HCT116 (cell line): ENCODE measurements around the gene CENPM. TPM values are rescaled to one million over a fixed set of nuclear protein-coding genes. Genes with fewer than 3 reads are reported as not detected.
A peak's percentile ranks its signal among the peaks of the same experiment; 100 is the strongest.

Experiments used
- ATAC-seq: fragments of 200-7000 bp; cut with Tn5 transposase; 2 replicates; pipeline ENCODE4 v1.9.1; 2020; ENCODE audit warnings: mild to moderate bottlenecking, moderate library complexity
- BruUV-seq: library from RNA; stranded (reverse); fragments of 400-500 nt; replicated peaks from 2 replicates; lab custom pipeline; 2021; lab: Mats Ljungman, UMichigan
- CTCF ChIA-PET: fragments of 300-600 bp; sonication (Branson Sonifier 250); formaldehyde crosslinking; loops from one replicate; lab custom pipeline; 2021; ENCODE audit warnings: antibody characterized with exemption; lab: Charles Lee
- POLR2A ChIA-PET: fragments of 300-600, 350-600 bp; sonication (Branson Sonifier 250); formaldehyde crosslinking; loops from one replicate; lab custom pipeline; 2021; ENCODE audit warnings: antibody characterized with exemption; lab: Charles Lee
- RAD21 ChIA-PET, 2 experiments: fragments of 300-600 bp; sonication (Branson Sonifier 250); formaldehyde crosslinking; loops; one replicate each; lab custom pipeline; 2023; ENCODE audit warnings: low total read pairs in 2 of 2; ENCODE audit not compliant: uncharacterized antibody in 2 of 2, unreplicated experiment in 2 of 2, low non-redundant PET in 1 of 2; lab: Charles Lee
- DNase-seq: peaks from one replicate; pipeline ENCODE4 v3.0.0-alpha.2; 2010; ENCODE audit warnings: low read depth, low spot score
- H2AFZ ChIP-seq: fragments of 200-600 bp; shearing (Covaris generic), sonication (generic); 2 replicates; pipeline ENCODE4 v1.6.1; 2017; ENCODE audit warnings: low read depth, mixed run types, mixed read lengths, antibody characterized with exemption, low read length; ENCODE audit not compliant: poor library complexity, severe bottlenecking
- H3K27ac ChIP-seq: 2 replicates; pipeline ENCODE4 v1.5.1; 2012; ENCODE audit warnings: low read depth, low read length
- H3K27me3 ChIP-seq: fragments of 200-600 bp; sonication (generic); 2 replicates; pipeline ENCODE4 v1.6.1; 2016; ENCODE audit warnings: mixed run types, low read length, mixed read lengths; ENCODE audit not compliant: insufficient read depth
- H3K36me3 ChIP-seq, 2 experiments: fragments of 200-500 bp in 1 of 2; fragments of 200-600 bp in 1 of 2; sonication (Bioruptor generic) in 1 of 2; sonication (generic) in 1 of 2; 2 replicates each; pipeline versions ENCODE4 v1.5.1 to v1.6.1; 2014 to 2016; ENCODE audit warnings: low read length in 2 of 2, inconsistent platforms in 1 of 2, mixed read lengths in 1 of 2, mixed run types in 1 of 2; ENCODE audit not compliant: insufficient read depth in 2 of 2, control insufficient read depth in 1 of 2
- H3K4me1 ChIP-seq, 2 experiments: fragments of 200-600 bp in 1 of 2; sonication (generic) in 1 of 2; 2 replicates each; pipeline versions ENCODE4 v1.5.1 to v1.6.1; 2012 to 2017; ENCODE audit warnings: low read length in 2 of 2, inconsistent platforms in 1 of 2, mild to moderate bottlenecking in 1 of 2, mixed read lengths in 1 of 2, mixed run types in 1 of 2, moderate library complexity in 1 of 2; ENCODE audit not compliant: insufficient read depth in 2 of 2, control insufficient read depth in 1 of 2
- H3K4me2 ChIP-seq: fragments of 200-600 bp; sonication (generic); 2 replicates; pipeline ENCODE4 v1.6.1; 2017; ENCODE audit warnings: mixed run types, low read length, mixed read lengths
- H3K4me3 ChIP-seq, 2 experiments: fragments of 200-600 bp in 1 of 2; sonication (generic) in 1 of 2; replicated peaks in 1 of 2; 2 replicates each; pipeline ENCODE4 v1.5.1; 2011 to 2016; ENCODE audit warnings: low read length in 2 of 2, control low read depth in 1 of 2, low read depth in 1 of 2, mild to moderate bottlenecking in 1 of 2, mixed read lengths in 1 of 2, mixed run types in 1 of 2
- H3K79me2 ChIP-seq: fragments of 200-600 bp; sonication (generic); 2 replicates; pipeline ENCODE4 v1.6.1; 2017; ENCODE audit warnings: mild to moderate bottlenecking, mixed run types, low read length, moderate library complexity, mixed read lengths; ENCODE audit not compliant: insufficient read depth
- H3K9ac ChIP-seq: fragments of 200-600 bp; sonication (generic); 2 replicates; pipeline ENCODE4 v1.6.1; 2016; ENCODE audit warnings: low read length, mixed read lengths
- H3K9me2 ChIP-seq: fragments of 200-600 bp; sonication (generic), shearing (Covaris generic); 2 replicates; pipeline ENCODE4 v1.6.1; 2017; ENCODE audit warnings: mixed run types, mild to moderate bottlenecking, moderate library complexity; ENCODE audit not compliant: insufficient read depth
- H3K9me3 ChIP-seq, 2 experiments: fragments of 200-500 bp in 1 of 2; fragments of 200-600 bp in 1 of 2; sonication (Bioruptor generic) in 1 of 2; sonication (generic) in 1 of 2; 2 replicates each; pipeline ENCODE4 v1.6.1; 2014 to 2017; ENCODE audit warnings: low read length in 2 of 2, mixed read lengths in 2 of 2, inconsistent platforms in 1 of 2, low read depth in 1 of 2, mild to moderate bottlenecking in 1 of 2, mixed run types in 1 of 2, moderate library complexity in 1 of 2; ENCODE audit not compliant: control insufficient read depth in 1 of 2, insufficient read depth in 1 of 2
- H4K20me1 ChIP-seq: fragments of 200-600 bp; sonication (generic), shearing (Covaris generic); 2 replicates; pipeline ENCODE4 v1.6.1; 2017; ENCODE audit warnings: mixed run types, mild to moderate bottlenecking, moderate library complexity; ENCODE audit not compliant: insufficient read depth
- CEBPB ChIP-seq: IDR thresholded peaks from 2 replicates; pipeline ENCODE4 v1.6.1; 2012; ENCODE audit warnings: low read depth
- ELF1 ChIP-seq: IDR thresholded peaks from 2 replicates; pipeline ENCODE4 v1.6.1; 2012; ENCODE audit warnings: low read depth, borderline replicate concordance
- EZH2phosphoT487 ChIP-seq: fragments of 200-600 bp; IDR thresholded peaks from 2 replicates; pipeline ENCODE4 v1.6.1; 2018; ENCODE audit warnings: antibody characterized with exemption, borderline replicate concordance
- FOSL1 ChIP-seq: IDR thresholded peaks from 2 replicates; pipeline ENCODE4 v1.6.1; 2012; ENCODE audit warnings: low read depth
- POLR2A ChIP-seq: IDR thresholded peaks from 2 replicates; pipeline ENCODE4 v1.7.0; 2011; ENCODE audit warnings: borderline replicate concordance; ENCODE audit not compliant: insufficient read depth, insufficient read length; ENCODE audit errors: extremely low read depth
- POLR2AphosphoS5 ChIP-seq: IDR thresholded peaks from 2 replicates; pipeline ENCODE4 v1.6.1; 2011; ENCODE audit warnings: mild to moderate bottlenecking, low read depth, low read length, moderate library complexity
- RAD21 ChIP-seq: IDR thresholded peaks from 2 replicates; pipeline ENCODE4 v1.6.1; 2012; ENCODE audit warnings: low read depth, mild to moderate bottlenecking
- SIN3A ChIP-seq: IDR thresholded peaks from 2 replicates; pipeline ENCODE4 v1.6.1; 2012; ENCODE audit warnings: low read depth
- ZFX ChIP-seq: fragments of 450-650 bp; IDR thresholded peaks from 2 replicates; pipeline ENCODE4 v1.6.1; 2017
- ZNF274 ChIP-seq: fragments of 200-500 bp; sonication (Bioruptor generic); IDR thresholded peaks from 2 replicates; pipeline ENCODE4 v1.6.1; 2014; ENCODE audit warnings: mild to moderate bottlenecking, low read depth, low read length, inconsistent platforms
- intact Hi-C: fragments of 100-400 bp; cut with micrococcal nuclease; formaldehyde crosslinking; loops from 2 replicates; pipeline ENCODE4 v1.10.0; 2022
- total RNA-seq: library from RNA; stranded (reverse); gene quantifications from one replicate; pipeline ENCODE4 v1.2.1, GENCODE V29; 2021; ENCODE audit not compliant: unreplicated experiment
- TF ChIP-seq, protein P1 (sequence below): IDR thresholded peaks from 2 replicates; pipeline ENCODE4 v1.6.1; 2012

Gene CENPM
- total RNA-seq, 1 experiment from 2014 or later: 44.7 TPM

GRCh38 chr22:41976070-41976901 is 29.3 kb upstream of the CENPM start:
- H3K9ac ChIP-seq: peak overlapping the region; percentile 44
- H3K4me3 ChIP-seq: peak overlapping the region; percentile 39 to 62
- H3K27ac ChIP-seq: no peak overlapping the region; the same call in 1 of the 2 replicates
- H3K79me2 ChIP-seq: no peaks in the 10 kb centered on the region
- intact Hi-C loops: no loop called here
- ChIA-PET POLR2A (no interaction called here), CTCF (no interaction called here), RAD21 (no interaction called here)
- peak overlapping the region; percentile 95 for H3K4me2 ChIP-seq
- H4K20me1 ChIP-seq: no peaks in the 10 kb centered on the region
- ATAC-seq (peak; percentile 84), DNase-seq (no peak)
- H3K9me3 ChIP-seq: no peaks in the 10 kb centered on the region
- H3K4me1 ChIP-seq: peaks cover 8 to 12% of the 10 kb centered on the region in 2 experiments; a peak in 2 of 4 replicates
- BruUV-seq: no TSS peak
- peaks cover 15% of the 10 kb centered on the region for H3K27me3 ChIP-seq
- no peaks in the 10 kb centered on the region for H3K9me2 ChIP-seq
- no peak overlapping the region for H2AFZ ChIP-seq
- TF ChIP-seq RAD21 (no peak), POLR2AphosphoS5 (peak; percentile 32; the same call in 1 of the 2 replicates), POLR2A (no peak)
- no peaks in the 10 kb centered on the region for H3K36me3 ChIP-seq

DNA sequence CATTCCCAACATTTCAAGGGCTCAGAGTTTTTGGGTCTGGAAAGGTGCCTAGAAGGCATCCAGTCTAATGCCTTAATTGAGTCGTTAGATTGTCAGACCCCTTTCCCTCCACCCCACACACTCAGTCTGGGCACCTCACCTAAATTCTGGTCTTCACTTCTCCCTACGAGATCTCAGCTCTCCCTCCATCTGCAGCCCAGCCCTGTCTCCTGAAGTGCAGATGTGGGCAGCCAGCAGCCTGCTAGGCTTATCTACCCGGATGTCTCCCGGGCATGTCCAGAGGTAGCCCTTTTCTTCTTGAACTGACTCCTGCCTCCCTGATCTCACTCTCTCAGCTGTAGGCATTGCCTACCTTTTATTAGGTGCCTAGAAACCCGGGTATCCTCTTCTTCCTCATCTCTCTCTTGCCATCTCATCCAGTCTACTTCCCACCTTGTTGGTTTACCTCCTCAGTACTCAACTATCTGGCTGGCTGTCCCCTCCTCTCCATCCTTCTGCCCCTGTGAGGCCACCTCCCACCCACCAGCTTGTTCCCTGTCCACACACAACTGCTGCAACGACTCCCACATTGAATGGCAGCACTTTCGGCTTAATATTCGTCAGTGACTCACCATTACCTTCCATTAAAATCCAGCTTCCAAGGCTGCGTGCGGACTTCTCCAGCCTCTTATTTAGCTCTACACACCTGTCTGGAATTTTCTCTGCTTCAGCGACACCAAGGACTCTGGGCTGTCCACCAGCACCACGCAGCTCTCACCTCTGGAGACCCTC is 28.5 kb upstream of the CENPM start:
- H4K20me1 ChIP-seq: no peaks in the 10 kb centered on the region
- no peak overlapping the region for H2AFZ ChIP-seq
- H3K36me3 ChIP-seq: no peaks in the 10 kb centered on the region
- intact Hi-C loops: no loop called here
- H3K9ac ChIP-seq: no peak overlapping the region
- peaks cover 8 to 12% of the 10 kb centered on the region in 2 experiments; a peak in 2 of 4 replicates for H3K4me1 ChIP-seq
- H3K9me2 ChIP-seq: no peaks in the 10 kb centered on the region
- no peak for TF ChIP-seq SIN3A
- TF ChIP-seq ELF1: no peak
- no peak for TF ChIP-seq CEBPB
- no peak for TF ChIP-seq POLR2A
- no peak for TF ChIP-seq ZFX
- TF ChIP-seq, protein P1, sequence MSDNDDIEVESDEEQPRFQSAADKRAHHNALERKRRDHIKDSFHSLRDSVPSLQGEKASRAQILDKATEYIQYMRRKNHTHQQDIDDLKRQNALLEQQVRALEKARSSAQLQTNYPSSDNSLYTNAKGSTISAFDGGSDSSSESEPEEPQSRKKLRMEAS: no peak
- no peak for TF ChIP-seq FOSL1
- no peak for TF ChIP-seq EZH2phosphoT487
- TF ChIP-seq ZNF274: no peak
- ATAC-seq (no peak), DNase-seq (no peak)
- POLR2A ChIA-PET: no interaction called here
- H3K4me2 ChIP-seq: peak overlapping the region; percentile 95
- H3K9me3 ChIP-seq: no peaks in the 10 kb centered on the region
- H3K27ac ChIP-seq: no peak overlapping the region
- RAD21 ChIA-PET: no interaction called here
- peaks cover 15% of the 10 kb centered on the region for H3K27me3 ChIP-seq
- no TSS peak for BruUV-seq
- no peak overlapping the region for H3K4me3 ChIP-seq
- no peaks in the 10 kb centered on the region for H3K79me2 ChIP-seq
- CTCF ChIA-PET: no interaction called here
